SK-N-SH treated with all-trans-retinoic acid at 6 μM for 48 hours (cell line): ENCODE measurements around the gene ADGRV1.

Experiments used
- ATAC-seq: fragments of 200-7000 bp; cut with Tn5 transposase; 3 replicates; pipeline ENCODE4 v1.9.1; 2020; ENCODE audit warnings: mild to moderate bottlenecking, moderate library complexity
- ARNTL ChIP-seq: fragments of 450-650 bp; formaldehyde crosslinking; IDR thresholded peaks from 2 replicates; pipeline ENCODE4 v1.5.0; 2020; ENCODE audit warnings: low read depth, mild to moderate bottlenecking, moderate library complexity, borderline replicate concordance
- BACH2 ChIP-seq: fragments of 250-450 bp; sonication (Bioruptor Pico); IDR thresholded peaks from 2 replicates; pipeline ENCODE4 v1.9.0; 2021; ENCODE audit warnings: mild to moderate bottlenecking, borderline replicate concordance
- CSDC2 ChIP-seq: fragments of 250-450 bp; sonication (Bioruptor Pico); IDR thresholded peaks from 2 replicates; pipeline ENCODE4 v1.5.0; 2020; ENCODE audit warnings: mild to moderate bottlenecking, moderate library complexity
- CSRNP3 ChIP-seq: fragments of 250-450 bp; sonication (Bioruptor Pico); IDR thresholded peaks from 2 replicates; pipeline ENCODE4 v1.5.1; 2021; ENCODE audit warnings: mild to moderate bottlenecking, moderate library complexity
- ESRRG ChIP-seq: fragments of 250-450 bp; sonication (Bioruptor Pico); IDR thresholded peaks from 2 replicates; pipeline ENCODE4 v1.6.1; 2021; ENCODE audit warnings: mild to moderate bottlenecking
- GLIS3 ChIP-seq: fragments of 250-450 bp; sonication (Bioruptor Pico); IDR thresholded peaks from 2 replicates; pipeline ENCODE4 v1.5.0; 2020; ENCODE audit warnings: mild to moderate bottlenecking, moderate library complexity
- ISL1 ChIP-seq: fragments of 250-450 bp; sonication (Bioruptor Pico); IDR thresholded peaks from 2 replicates; pipeline ENCODE4 v2.1.2; 2022; ENCODE audit warnings: mild to moderate bottlenecking, moderate library complexity
- OSR1 ChIP-seq: fragments of 250-450 bp; sonication (Bioruptor Pico); IDR thresholded peaks from 2 replicates; pipeline ENCODE4 v1.8.0; 2022; ENCODE audit warnings: moderate library complexity, mild to moderate bottlenecking, inconsistent platforms
- PATZ1 ChIP-seq: fragments of 250-450 bp; sonication (Bioruptor Pico); IDR thresholded peaks from 2 replicates; pipeline ENCODE4 v1.8.0; 2020; ENCODE audit warnings: mild to moderate bottlenecking, moderate library complexity, borderline replicate concordance
- POU6F1 ChIP-seq: fragments of 250-450 bp; sonication (Bioruptor Pico); IDR thresholded peaks from 2 replicates; pipeline ENCODE4 v1.8.0; 2021; ENCODE audit warnings: low read depth, mild to moderate bottlenecking, moderate library complexity, borderline replicate concordance
- PPARA ChIP-seq: fragments of 250-450 bp; sonication (Bioruptor Pico); IDR thresholded peaks from 2 replicates; pipeline ENCODE4 v1.5.0; 2020; ENCODE audit warnings: mild to moderate bottlenecking, borderline replicate concordance
- RARB ChIP-seq: fragments of 250-450 bp; sonication (Bioruptor Pico); IDR thresholded peaks from 2 replicates; pipeline ENCODE4 v1.8.0; 2021; ENCODE audit warnings: mild to moderate bottlenecking, moderate library complexity
- SNAI2 ChIP-seq: fragments of 250-450 bp; sonication (Bioruptor Pico); IDR thresholded peaks from 2 replicates; pipeline ENCODE4 v1.5.0; 2020; ENCODE audit warnings: mild to moderate bottlenecking, moderate library complexity
- TCF4 ChIP-seq: fragments of 250-450 bp; sonication (Bioruptor Pico); IDR thresholded peaks from 2 replicates; pipeline ENCODE4 v1.8.0; 2021; ENCODE audit warnings: mild to moderate bottlenecking, moderate library complexity, borderline replicate concordance
- TOX ChIP-seq: fragments of 250-450 bp; sonication (Bioruptor Pico); IDR thresholded peaks from 2 replicates; pipeline ENCODE4 v1.8.0; 2021; ENCODE audit warnings: mild to moderate bottlenecking, moderate library complexity, borderline replicate concordance
- TSHZ2 ChIP-seq: fragments of 250-450 bp; sonication (Bioruptor Pico); IDR thresholded peaks from 2 replicates; pipeline ENCODE4 v1.5.0; 2020; ENCODE audit warnings: mild to moderate bottlenecking, moderate library complexity
- ZC3H10 ChIP-seq: fragments of 250-450 bp; sonication (Bioruptor Pico); IDR thresholded peaks from 2 replicates; pipeline ENCODE4 v1.5.1; 2021; ENCODE audit warnings: mild to moderate bottlenecking, moderate library complexity
- ZFP3 ChIP-seq: fragments of 250-450 bp; sonication (Bioruptor Pico); IDR thresholded peaks from 2 replicates; pipeline ENCODE4 v1.5.0; 2020; ENCODE audit warnings: mild to moderate bottlenecking, moderate library complexity
- ZNF565 ChIP-seq: fragments of 450-650 bp; formaldehyde crosslinking; conservative IDR thresholded peaks from 2 replicates; pipeline ENCODE4 v1.5.0; 2020; ENCODE audit warnings: low read depth, mild to moderate bottlenecking, moderate library complexity
- ZNF70 ChIP-seq: fragments of 450-650 bp; formaldehyde crosslinking; IDR thresholded peaks from 2 replicates; pipeline ENCODE4 v1.5.0; 2020; ENCODE audit warnings: mild to moderate bottlenecking, moderate library complexity

ADGRV1 gene

GRCh38 chr5:90803876-90804275 lies 245.3 kb downstream of the ADGRV1 start:
- no peak for ATAC-seq
- TF ChIP-seq ZNF565 (CRISPR knock-in tag) (no peak), PATZ1 (CRISPR knock-in tag) (no peak), PPARA (CRISPR knock-in tag) (no peak), ESRRG (CRISPR knock-in tag) (no peak), OSR1 (CRISPR knock-in tag) (no peak), TOX (CRISPR knock-in tag) (no peak), ARNTL (CRISPR knock-in tag) (no peak), TSHZ2 (CRISPR knock-in tag) (no peak), TCF4 (CRISPR knock-in tag) (no peak)
- TF ChIP-seq, all 23 proteins: peak for 0

GRCh38 chr5:90807496-90807895 lies 248.9 kb downstream of the ADGRV1 start:
- ATAC-seq = no peak
- TF ChIP-seq CSRNP3 (no peak), ZC3H10 (CRISPR knock-in tag) (no peak), GLIS3 (no peak)

- TF ChIP-seq OSR1 (CRISPR knock-in tag) = no peak
- TF ChIP-seq ZFP3 (CRISPR knock-in tag) = no peak
- TF ChIP-seq RARB (CRISPR knock-in tag) = no peak
- TF ChIP-seq POU6F1 (CRISPR knock-in tag) = no peak
- no peak for TF ChIP-seq BACH2 (CRISPR knock-in tag)
- TF ChIP-seq TCF4 (CRISPR knock-in tag) = no peak
- TF ChIP-seq PPARA (CRISPR knock-in tag) = no peak
- TF ChIP-seq TOX (CRISPR knock-in tag) = no peak
- no peak for TF ChIP-seq GLIS3
- TF ChIP-seq ISL1 (CRISPR knock-in tag) = no peak
- TF ChIP-seq PATZ1 (CRISPR knock-in tag) = no peak
- TF ChIP-seq SNAI2 = no peak
- no peak for TF ChIP-seq ARNTL (CRISPR knock-in tag)
- TF ChIP-seq CSDC2 (CRISPR knock-in tag) = no peak
- no peak for TF ChIP-seq ESRRG (CRISPR knock-in tag)
- no peak for TF ChIP-seq ZNF565 (CRISPR knock-in tag)
- no peak for TF ChIP-seq ZNF70 (CRISPR knock-in tag)
- TF ChIP-seq CSRNP3 = no peak
- no peak for TF ChIP-seq ZC3H10 (CRISPR knock-in tag)
- no peak for TF ChIP-seq TSHZ2 (CRISPR knock-in tag)
These were observed 250.9 kb downstream of the ADGRV1 start for GRCh38 chr5:90809311-90810056.

More at GRCh38 chr5:90809311-90810056, 250.9 kb downstream of the ADGRV1 start:
- ATAC-seq = no peak
